AG04449 (cell line): Measurements from ENCODE around the gene SDK1.

Experiments used
- CTCF ChIA-PET: fragments of 350-600 bp; formaldehyde crosslinking; extraction: SDS; loops from one replicate; lab custom pipeline; 2021; ENCODE audit warnings: antibody characterized with exemption; lab: Yijun Ruan, JAX
- POLR2A ChIA-PET: fragments of 400-600, 350-600 bp; formaldehyde crosslinking; extraction: SDS; loops from one replicate; lab custom pipeline; 2020; ENCODE audit warnings: antibody characterized with exemption, inconsistent platforms; lab: Yijun Ruan, JAX
- DNase-seq: peaks from one replicate; pipeline ENCODE4 v3.0.0-alpha.2; 2010; ENCODE audit warnings: low read depth, low spot score
- H3K4me3 ChIP-seq: 2 replicates; pipeline ENCODE4 v1.5.1; 2011; ENCODE audit warnings: low read depth, mild to moderate bottlenecking, control low read depth, low read length
- CTCF ChIP-seq: IDR thresholded peaks from one replicate; pipeline ENCODE4 v1.5.1; 2011; ENCODE audit warnings: mild to moderate bottlenecking, moderate library complexity, low read length, control low read depth, inconsistent platforms; ENCODE audit not compliant: insufficient read depth; ENCODE audit errors: missing control alignments

The SDK1 gene

GRCh38 chr7:3265388-3265787, 35.7 kb upstream of the SDK1 start:
- CTCF ChIA-PET, result no interaction called here
- POLR2A ChIA-PET, result no interaction called here
- no peak for DNase-seq
- TF ChIP-seq CTCF, result no peak
- H3K4me3 ChIP-seq, result no peak overlapping the region

- no peak for DNase-seq
- TF ChIP-seq CTCF, result no peak
- ChIA-PET CTCF (no interaction called here), POLR2A (no interaction called here)
- H3K4me3 ChIP-seq, result no peak overlapping the region
These were observed 34.8 kb upstream of the SDK1 start for GRCh38 chr7:3266240-3266639.

GRCh38 chr7:3267966-3268690, 32.9 kb upstream of the SDK1 start:
- DNase-seq, result peak; percentile 17
- TF ChIP-seq CTCF, result no peak
- ChIA-PET CTCF (no interaction called here), POLR2A (no interaction called here)
- no peak overlapping the region for H3K4me3 ChIP-seq

GRCh38 chr7:3270362-3270761, 30.7 kb upstream of the SDK1 start:
- no peak for TF ChIP-seq CTCF
- no peak overlapping the region for H3K4me3 ChIP-seq
- ChIA-PET CTCF (no interaction called here), POLR2A (no interaction called here)
- no peak for DNase-seq

GRCh38 chr7:3271298-3271697, 29.8 kb upstream of the SDK1 start:
- CTCF ChIA-PET, result no interaction called here
- POLR2A ChIA-PET, result no interaction called here
- no peak for TF ChIP-seq CTCF
- DNase-seq, result no peak
- H3K4me3 ChIP-seq, result no peak overlapping the region

- CTCF ChIA-PET, result no interaction called here
- POLR2A ChIA-PET, result no interaction called here
- no peak for DNase-seq
These were observed 28.3 kb upstream of the SDK1 start for GRCh38 chr7:3272691-3273141.

More at GRCh38 chr7:3272691-3273141, 28.3 kb upstream of the SDK1 start:
- TF ChIP-seq CTCF, result no peak
- no peak overlapping the region for H3K4me3 ChIP-seq
